GM12878 (cell line): ENCODE results near the gene ELOA. TPM values are rescaled to one million over a fixed set of nuclear protein-coding genes. Genes with fewer than 3 reads are reported as not detected.

Source experiments
- CREM ChIP-seq: IDR thresholded peaks from 2 replicates; pipeline ENCODE4 v1.6.1; 2014; ENCODE audit warnings: antibody characterized with exemption, low read depth
- DPF2 ChIP-seq: fragments of 450-650 bp; IDR thresholded peaks from 2 replicates; pipeline ENCODE4 v1.6.1; 2017; ENCODE audit warnings: mild to moderate bottlenecking
- HDAC6 ChIP-seq: fragments of 200-600 bp; sonication (generic); IDR thresholded peaks from one replicate; pipeline ENCODE4 v1.8.0; 2017; ENCODE audit warnings: antibody characterized with exemption; ENCODE audit not compliant: unreplicated experiment
- IRF4 ChIP-seq: IDR thresholded peaks from 2 replicates; pipeline ENCODE4 v1.6.1; 2011; ENCODE audit warnings: low read depth, low read length
- LARP7 ChIP-seq: fragments of 450-650 bp; IDR thresholded peaks from 2 replicates; pipeline ENCODE4 v1.6.1; 2017; ENCODE audit warnings: mild to moderate bottlenecking
- MTA3 ChIP-seq: IDR thresholded peaks from 2 replicates; pipeline ENCODE4 v1.6.1; 2012; ENCODE audit warnings: low read length, inconsistent platforms, borderline replicate concordance
- NR2F1 ChIP-seq: fragments of 450-650 bp; conservative IDR thresholded peaks from 2 replicates; pipeline ENCODE4 v1.6.1; 2017; ENCODE audit warnings: mild to moderate bottlenecking
- RAD21 ChIP-seq: IDR thresholded peaks from 2 replicates; pipeline ENCODE4 v1.6.1; 2011; ENCODE audit warnings: mild to moderate bottlenecking, low read depth, low read length, moderate library complexity; ENCODE audit not compliant: insufficient read depth
- RCOR1 ChIP-seq: conservative IDR thresholded peaks from 2 replicates; pipeline ENCODE4 v1.6.1; 2012; ENCODE audit warnings: low read depth, low read length, improper control_type of control experiment
- STAT3 ChIP-seq: IDR thresholded peaks from 2 replicates; pipeline ENCODE4 v1.6.1; 2011; ENCODE audit warnings: low read depth, low read length, improper control_type of control experiment
- WRNIP1 ChIP-seq: IDR thresholded peaks from 2 replicates; pipeline ENCODE4 v1.6.1; 2011; ENCODE audit warnings: low read depth, low read length, improper control_type of control experiment, borderline replicate concordance
- ZZZ3 ChIP-seq: IDR thresholded peaks from 2 replicates; pipeline ENCODE4 v1.6.1; 2011; ENCODE audit warnings: low read depth; ENCODE audit not compliant: control insufficient read depth, insufficient read length
- polyA plus RNA-seq, 11 experiments: library from polyadenylated mRNA; depleted of rRNA in 4 of 11; unstranded in 6 of 11; stranded (reverse) in 5 of 11; fragments of >200 nt; fragmentation: Nextera tagmentation in 4 of 11; fragmentation: Illumina TruSeq in 1 of 11; extraction: Ambion mirVana in 4 of 11; extraction: Trizol in 1 of 11; gene quantifications; 1 replicate in 1 of 11; 2 replicates in 10 of 11; pipeline versions ENCODE4 v1.2.1 to v1.2.3, GENCODE V29; 2011 to 2016; ENCODE audit warnings: inconsistent platforms in 2 of 11, missing spikeins in 2 of 11, low read depth in 1 of 11
- total RNA-seq, 4 experiments: library from RNA; depleted of rRNA in 3 of 4; stranded (reverse); fragments of >200 nt in 3 of 4; fragmentation: Illumina TruSeq in 1 of 4; extraction: Trizol in 1 of 4; gene quantifications; 2 replicates each; pipeline versions ENCODE4 v1.2.1 to v1.2.3, GENCODE V29; 2013 to 2021
- TF ChIP-seq, protein P1 (sequence below): IDR thresholded peaks from 2 replicates; pipeline ENCODE4 v1.6.1; 2011; ENCODE audit warnings: mild to moderate bottlenecking, low read depth, low read length, moderate library complexity; ENCODE audit not compliant: insufficient replicate concordance

ELOA gene
- total and polyA plus RNA-seq, 10 of the 15 experiments (the other 5 are each of a cell fraction or from before 2014, with no cell fraction given) = 20.1 to 63.6 (median 39.8) TPM

DNA sequence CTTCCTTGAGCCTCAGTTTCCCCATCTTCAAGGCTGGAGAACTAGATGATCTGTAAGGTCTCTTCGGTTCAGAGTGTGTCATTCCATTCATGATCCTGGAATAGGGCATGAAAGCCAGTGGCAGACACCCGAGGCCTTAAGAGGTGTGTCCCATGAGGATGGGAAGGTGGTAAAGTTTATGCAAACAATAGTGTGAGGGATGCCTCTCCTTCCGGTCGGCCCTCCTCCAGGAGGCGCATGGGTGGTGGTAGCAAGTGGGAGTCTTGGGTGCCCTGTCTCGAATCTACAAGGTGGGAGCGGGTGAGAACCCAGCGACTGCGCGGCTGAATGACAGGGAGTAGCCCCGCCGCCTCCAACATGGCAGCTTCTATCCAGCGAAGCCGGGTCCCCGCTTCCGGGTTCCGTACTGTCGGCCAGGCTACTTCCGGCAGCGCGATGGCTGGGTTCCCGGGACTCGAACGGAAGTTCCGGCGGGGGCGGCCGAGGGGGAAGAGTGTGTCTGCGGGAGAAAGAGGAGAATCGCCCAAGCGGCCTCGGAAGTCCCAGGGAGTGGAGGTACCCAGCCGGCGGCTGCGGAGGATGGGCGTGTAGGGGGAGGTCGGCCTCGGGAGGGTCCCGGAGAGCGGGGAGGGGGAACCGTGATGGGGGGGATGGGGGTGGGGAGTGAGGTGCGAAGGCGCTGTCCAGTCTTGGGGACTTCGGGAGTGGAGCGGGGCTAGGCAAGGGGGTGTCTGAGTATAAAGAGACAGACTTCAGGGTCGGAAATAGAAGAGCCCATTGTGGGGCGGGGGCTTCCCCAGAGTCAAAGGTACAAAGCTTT lies 47.6 kb downstream of the ELOA start, which contains the start of gene LYPLA2 (continued):
- no peak for TF ChIP-seq WRNIP1
- no peak for TF ChIP-seq ZZZ3
- peak; percentile 52; the same call in 1 of the 2 replicates for TF ChIP-seq CREM
- 0 out of 2 replicates have a peak, but pooled peaks have one; percentile 16 for TF ChIP-seq DPF2
- peak; percentile 40; the same call in 1 of the 2 replicates for TF ChIP-seq LARP7
- TF ChIP-seq NR2F1 = no peak
- no peak for TF ChIP-seq IRF4
- no peak for TF ChIP-seq HDAC6
- TF ChIP-seq RAD21 = no peak
- TF ChIP-seq RCOR1 = no peak
- 0 out of 2 replicates have a peak, but pooled peaks have one; percentile 25 for TF ChIP-seq MTA3
- TF ChIP-seq, protein P1, sequence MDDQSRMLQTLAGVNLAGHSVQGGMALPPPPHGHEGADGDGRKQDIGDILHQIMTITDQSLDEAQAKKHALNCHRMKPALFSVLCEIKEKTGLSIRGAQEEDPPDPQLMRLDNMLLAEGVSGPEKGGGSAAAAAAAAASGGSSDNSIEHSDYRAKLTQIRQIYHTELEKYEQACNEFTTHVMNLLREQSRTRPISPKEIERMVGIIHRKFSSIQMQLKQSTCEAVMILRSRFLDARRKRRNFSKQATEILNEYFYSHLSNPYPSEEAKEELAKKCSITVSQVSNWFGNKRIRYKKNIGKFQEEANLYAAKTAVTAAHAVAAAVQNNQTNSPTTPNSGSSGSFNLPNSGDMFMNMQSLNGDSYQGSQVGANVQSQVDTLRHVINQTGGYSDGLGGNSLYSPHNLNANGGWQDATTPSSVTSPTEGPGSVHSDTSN = peak; percentile 79
- TF ChIP-seq STAT3 = no peak
- TF ChIP-seq, all 136 proteins: peak for 46
